ENCODE measurements around the gene BRF1. TPM values are rescaled to one million over a fixed set of nuclear protein-coding genes. Genes with fewer than 3 reads are reported as not detected.
"Not testable (repeated sequence)": the region's sequence is repeated elsewhere in the genome, so short reads cannot be mapped to it uniquely, and the experiment has no call there.

The BRF1 gene
- total RNA-seq, 4 donors from 2014 or later = 37.9 to 102 (median 52.5) TPM

GRCh38 chr14:105280525-105280924 is 20.3 kb downstream of the BRF1 start:
- WGBS = 91% methylated on average over 14 of the region's 21 CpGs
- DNase-seq (ENCODE audit: low spot score in 2 of 2) = no peak
- TF ChIP-seq POLR2AphosphoS5 (IDR thresholded peaks at IDR 0.05) (no peak), EP300 (IDR thresholded peaks at IDR 0.05) (no peak), POLR2A (IDR thresholded peaks at IDR 0.05) (no peak)
- TF ChIP-seq, protein P1, sequence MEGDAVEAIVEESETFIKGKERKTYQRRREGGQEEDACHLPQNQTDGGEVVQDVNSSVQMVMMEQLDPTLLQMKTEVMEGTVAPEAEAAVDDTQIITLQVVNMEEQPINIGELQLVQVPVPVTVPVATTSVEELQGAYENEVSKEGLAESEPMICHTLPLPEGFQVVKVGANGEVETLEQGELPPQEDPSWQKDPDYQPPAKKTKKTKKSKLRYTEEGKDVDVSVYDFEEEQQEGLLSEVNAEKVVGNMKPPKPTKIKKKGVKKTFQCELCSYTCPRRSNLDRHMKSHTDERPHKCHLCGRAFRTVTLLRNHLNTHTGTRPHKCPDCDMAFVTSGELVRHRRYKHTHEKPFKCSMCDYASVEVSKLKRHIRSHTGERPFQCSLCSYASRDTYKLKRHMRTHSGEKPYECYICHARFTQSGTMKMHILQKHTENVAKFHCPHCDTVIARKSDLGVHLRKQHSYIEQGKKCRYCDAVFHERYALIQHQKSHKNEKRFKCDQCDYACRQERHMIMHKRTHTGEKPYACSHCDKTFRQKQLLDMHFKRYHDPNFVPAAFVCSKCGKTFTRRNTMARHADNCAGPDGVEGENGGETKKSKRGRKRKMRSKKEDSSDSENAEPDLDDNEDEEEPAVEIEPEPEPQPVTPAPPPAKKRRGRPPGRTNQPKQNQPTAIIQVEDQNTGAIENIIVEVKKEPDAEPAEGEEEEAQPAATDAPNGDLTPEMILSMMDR (IDR thresholded peaks at IDR 0.05) = no peak

GRCh38 chr14:105279642-105280361 is 21.0 kb downstream of the BRF1 start:
- H3K36me3 ChIP-seq = peaks cover 15% of the 10 kb centered on the region
- no peaks in the 10 kb centered on the region for H3K9me3 ChIP-seq
- peaks cover 8% of the 10 kb centered on the region for H3K4me1 ChIP-seq
- no peak overlapping the region for H3K27ac ChIP-seq
- H3K4me3 ChIP-seq = no peak overlapping the region
- TF ChIP-seq, protein P1 (IDR thresholded peaks at IDR 0.05) = no peak
- TF ChIP-seq POLR2A (IDR thresholded peaks at IDR 0.05) (no peak), POLR2AphosphoS5 (IDR thresholded peaks at IDR 0.05) (no peak), EP300 (IDR thresholded peaks at IDR 0.05) (no peak)
- 90% methylated on average over 18 of the region's 18 CpGs for WGBS
- H3K27me3 ChIP-seq = no peaks in the 10 kb centered on the region
- DNase-seq (ENCODE audit: low spot score in 2 of 2) = no peak

More at GRCh38 chr14:105280525-105280924, 20.3 kb downstream of the BRF1 start:
- no peaks in the 10 kb centered on the region for H3K27me3 ChIP-seq
- H3K27ac ChIP-seq = no peak overlapping the region
- no peak overlapping the region for H3K4me3 ChIP-seq
- H3K36me3 ChIP-seq = peaks cover 15% of the 10 kb centered on the region
- H3K4me1 ChIP-seq = peaks cover 8% of the 10 kb centered on the region
- H3K9me3 ChIP-seq = no peaks in the 10 kb centered on the region

DNA sequence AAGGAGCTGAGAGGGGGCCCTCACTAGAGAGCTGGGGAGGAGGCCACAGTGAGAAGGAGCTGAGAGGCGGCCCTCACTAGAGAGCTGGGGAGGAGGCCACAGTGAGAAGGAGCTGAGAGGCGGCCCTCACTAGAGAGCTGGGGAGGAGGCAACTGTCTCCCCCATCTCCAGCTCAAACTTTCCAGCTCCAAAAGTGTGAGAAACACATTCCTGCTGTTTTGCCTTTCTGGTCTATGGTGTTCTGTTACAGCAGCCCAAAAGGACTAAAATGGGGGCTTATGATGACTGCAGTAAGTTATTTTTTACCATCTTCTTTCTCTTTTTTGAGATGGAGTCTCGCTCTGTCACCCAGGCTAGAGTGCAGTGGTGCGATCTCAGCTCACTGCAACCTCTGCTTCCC is 23.4 kb downstream of the BRF1 start:
- not testable (repeated sequence) for DNase-seq (ENCODE audit: low spot score in 2 of 2); H3K27ac ChIP-seq; H3K27me3 ChIP-seq; H3K36me3 ChIP-seq; H3K9me3 ChIP-seq; H3K4me3 ChIP-seq
- 86% methylated on average over 3 of the region's 4 CpGs for WGBS
- H3K4me1 ChIP-seq = peaks cover 24% of the 10 kb centered on the region

- H3K27ac ChIP-seq = no peak overlapping the region
Measured at GRCh38 chr14:105275267-105275946, 25.4 kb downstream of the BRF1 start.

GRCh38 chr14:105274637-105275036 is 26.2 kb downstream of the BRF1 start:
- Histone ChIP-seq H3K4me1 (peaks cover 25% of the 10 kb centered on the region), H3K27ac (no peak overlapping the region), H3K36me3 (peaks cover 1% of the 10 kb centered on the region), H3K27me3 (no peaks in the 10 kb centered on the region), H3K4me3 (no peak overlapping the region), H3K9me3 (no peaks in the 10 kb centered on the region)
- no peak for DNase-seq (ENCODE audit: low spot score in 2 of 2)
- WGBS = 75% methylated on average over 3 of the region's 6 CpGs
- no peak for TF ChIP-seq POLR2AphosphoS5 (IDR thresholded peaks at IDR 0.05)
- no peak for TF ChIP-seq POLR2A (IDR thresholded peaks at IDR 0.05)
- TF ChIP-seq, protein P1 (IDR thresholded peaks at IDR 0.05) = no peak
- no peak for TF ChIP-seq EP300 (IDR thresholded peaks at IDR 0.05)

More at GRCh38 chr14:105275267-105275946, 25.4 kb downstream of the BRF1 start:
- no peaks in the 10 kb centered on the region for H3K27me3 ChIP-seq
- 52% methylated on average over 5 of the region's 16 CpGs for WGBS
- no peak overlapping the region for H3K4me3 ChIP-seq
- no peak for DNase-seq (ENCODE audit: low spot score in 2 of 2)
- H3K9me3 ChIP-seq = no peaks in the 10 kb centered on the region
- peaks cover 25% of the 10 kb centered on the region for H3K4me1 ChIP-seq
- peaks cover 3% of the 10 kb centered on the region for H3K36me3 ChIP-seq
- TF ChIP-seq, protein P1 (IDR thresholded peaks at IDR 0.05) = no peak
- TF ChIP-seq EP300 (IDR thresholded peaks at IDR 0.05) = no peak
- no peak for TF ChIP-seq POLR2AphosphoS5 (IDR thresholded peaks at IDR 0.05)
- TF ChIP-seq POLR2A (IDR thresholded peaks at IDR 0.05) = no peak

Data from suprapubic skin (tissue), 4 donors.